Stimulated activated CD4-positive, alpha-beta T cell treated with anti-CD3 and anti-CD28 coated beads, TNF-alpha, amount 100 ng/mL, for 48 hours (primary cell): ENCODE data around the gene SCG5.

Source experiments
- DNase-seq, 3 donors: peaks; one replicate each; pipeline ENCODE4 v3.0.0-alpha.2; 2020; ENCODE audit warnings: low read depth in 3 of 3

The SCG5 gene

DNA sequence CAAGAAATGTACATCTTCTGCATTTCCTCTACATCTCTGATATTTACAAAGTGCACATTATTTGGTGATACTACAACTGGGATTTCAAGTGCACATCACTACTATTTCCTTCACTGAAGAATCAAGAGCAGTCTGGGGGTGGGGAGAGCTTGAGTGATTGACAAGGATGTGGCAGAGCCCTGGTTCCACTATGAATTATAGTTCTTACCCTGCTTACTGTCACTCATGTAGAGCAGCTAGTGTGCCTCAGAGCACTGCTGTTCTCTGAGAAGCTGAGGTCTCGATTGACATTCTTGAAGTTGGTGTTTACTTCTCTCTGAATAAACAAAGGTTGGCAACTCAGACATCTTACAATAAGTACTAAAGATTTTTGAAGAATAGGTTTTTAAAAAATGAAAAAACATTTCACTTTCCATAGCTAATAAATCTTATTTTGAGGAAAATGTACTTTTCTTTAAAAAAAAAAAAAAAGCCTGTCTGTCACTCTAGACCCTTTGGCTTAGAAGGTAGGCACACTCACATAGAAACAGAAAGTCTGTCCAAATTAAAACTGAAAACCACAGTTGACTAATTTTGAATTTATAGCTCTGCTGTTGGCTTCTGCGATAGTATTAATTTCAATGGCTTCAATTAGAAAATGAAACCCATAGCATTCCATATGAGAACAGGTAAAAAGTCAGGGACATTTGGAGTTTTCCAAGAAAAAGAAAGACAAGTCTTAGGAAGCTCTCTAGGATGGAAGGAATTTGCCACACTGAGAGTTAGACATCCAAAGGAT lies 81.8 kb downstream of the SCG5 start:
- DNase-seq: no peak

DNA sequence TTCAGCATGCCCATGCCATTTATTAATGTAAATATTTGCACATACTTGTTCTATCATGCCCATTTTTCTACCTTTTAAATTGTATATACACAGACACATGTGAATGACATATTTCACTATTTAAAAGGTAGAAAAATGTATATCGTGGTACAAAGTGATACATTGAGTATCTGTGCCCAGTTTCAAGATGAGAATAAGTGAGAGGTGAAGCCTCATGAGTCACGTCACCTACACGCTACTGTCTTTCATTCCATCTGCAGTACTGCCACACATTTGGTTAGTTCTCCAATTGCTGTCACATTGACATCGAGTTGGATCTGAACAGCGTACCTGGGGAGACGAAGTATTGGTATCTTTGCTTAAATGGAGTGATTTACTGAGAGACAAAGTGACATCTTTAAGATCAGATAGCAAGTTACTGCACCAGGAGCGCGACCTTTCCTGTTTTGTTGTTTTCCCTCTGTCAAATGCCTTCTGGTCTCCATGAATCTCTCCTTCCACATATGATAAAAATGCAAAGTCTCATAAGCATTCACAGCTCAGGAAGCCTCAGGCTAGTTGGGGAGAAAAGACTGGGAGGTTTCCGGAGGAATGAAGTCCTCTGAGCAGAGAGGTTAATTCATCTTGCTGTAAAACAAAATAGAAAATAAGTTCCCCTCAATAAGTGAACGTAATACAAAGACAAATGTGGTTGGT lies 88.3 kb downstream of the SCG5 start:
- DNase-seq: no peak

DNA sequence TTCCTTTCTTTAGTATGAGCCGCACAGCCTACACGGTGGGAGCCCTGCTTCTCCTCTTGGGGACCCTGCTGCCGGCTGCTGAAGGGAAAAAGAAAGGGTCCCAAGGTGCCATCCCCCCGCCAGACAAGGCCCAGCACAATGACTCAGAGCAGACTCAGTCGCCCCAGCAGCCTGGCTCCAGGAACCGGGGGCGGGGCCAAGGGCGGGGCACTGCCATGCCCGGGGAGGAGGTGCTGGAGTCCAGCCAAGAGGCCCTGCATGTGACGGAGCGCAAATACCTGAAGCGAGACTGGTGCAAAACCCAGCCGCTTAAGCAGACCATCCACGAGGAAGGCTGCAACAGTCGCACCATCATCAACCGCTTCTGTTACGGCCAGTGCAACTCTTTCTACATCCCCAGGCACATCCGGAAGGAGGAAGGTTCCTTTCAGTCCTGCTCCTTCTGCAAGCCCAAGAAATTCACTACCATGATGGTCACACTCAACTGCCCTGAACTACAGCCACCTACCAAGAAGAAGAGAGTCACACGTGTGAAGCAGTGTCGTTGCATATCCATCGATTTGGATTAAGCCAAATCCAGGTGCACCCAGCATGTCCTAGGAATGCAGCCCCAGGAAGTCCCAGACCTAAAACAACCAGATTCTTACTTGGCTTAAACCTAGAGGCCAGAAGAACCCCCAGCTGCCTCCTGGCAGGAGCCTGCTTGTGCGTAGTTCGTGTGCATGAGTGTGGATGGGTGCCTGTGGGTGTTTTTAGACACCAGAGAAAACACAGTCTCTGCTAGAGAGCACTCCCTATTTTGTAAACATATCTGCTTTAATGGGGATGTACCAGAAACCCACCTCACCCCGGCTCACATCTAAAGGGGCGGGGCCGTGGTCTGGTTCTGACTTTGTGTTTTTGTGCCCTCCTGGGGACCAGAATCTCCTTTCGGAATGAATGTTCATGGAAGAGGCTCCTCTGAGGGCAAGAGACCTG lies 89.5 kb downstream of the SCG5 start:
- no peak for DNase-seq

DNA sequence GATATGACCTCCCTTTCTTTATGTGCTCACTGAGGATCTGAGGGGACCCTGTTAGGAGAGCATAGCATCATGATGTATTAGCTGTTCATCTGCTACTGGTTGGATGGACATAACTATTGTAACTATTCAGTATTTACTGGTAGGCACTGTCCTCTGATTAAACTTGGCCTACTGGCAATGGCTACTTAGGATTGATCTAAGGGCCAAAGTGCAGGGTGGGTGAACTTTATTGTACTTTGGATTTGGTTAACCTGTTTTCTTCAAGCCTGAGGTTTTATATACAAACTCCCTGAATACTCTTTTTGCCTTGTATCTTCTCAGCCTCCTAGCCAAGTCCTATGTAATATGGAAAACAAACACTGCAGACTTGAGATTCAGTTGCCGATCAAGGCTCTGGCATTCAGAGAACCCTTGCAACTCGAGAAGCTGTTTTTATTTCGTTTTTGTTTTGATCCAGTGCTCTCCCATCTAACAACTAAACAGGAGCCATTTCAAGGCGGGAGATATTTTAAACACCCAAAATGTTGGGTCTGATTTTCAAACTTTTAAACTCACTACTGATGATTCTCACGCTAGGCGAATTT lies 91.2 kb downstream of the SCG5 start:
- DNase-seq: no peak

DNA sequence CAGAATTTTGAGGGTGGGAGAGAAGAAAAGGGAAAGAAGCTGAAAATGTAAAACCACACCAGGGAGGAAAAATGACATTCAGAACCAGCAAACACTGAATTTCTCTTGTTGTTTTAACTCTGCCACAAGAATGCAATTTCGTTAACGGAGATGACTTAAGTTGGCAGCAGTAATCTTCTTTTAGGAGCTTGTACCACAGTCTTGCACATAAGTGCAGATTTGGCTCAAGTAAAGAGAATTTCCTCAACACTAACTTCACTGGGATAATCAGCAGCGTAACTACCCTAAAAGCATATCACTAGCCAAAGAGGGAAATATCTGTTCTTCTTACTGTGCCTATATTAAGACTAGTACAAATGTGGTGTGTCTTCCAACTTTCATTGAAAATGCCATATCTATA lies 91.8 kb downstream of the SCG5 start:
- no peak for DNase-seq

DNA sequence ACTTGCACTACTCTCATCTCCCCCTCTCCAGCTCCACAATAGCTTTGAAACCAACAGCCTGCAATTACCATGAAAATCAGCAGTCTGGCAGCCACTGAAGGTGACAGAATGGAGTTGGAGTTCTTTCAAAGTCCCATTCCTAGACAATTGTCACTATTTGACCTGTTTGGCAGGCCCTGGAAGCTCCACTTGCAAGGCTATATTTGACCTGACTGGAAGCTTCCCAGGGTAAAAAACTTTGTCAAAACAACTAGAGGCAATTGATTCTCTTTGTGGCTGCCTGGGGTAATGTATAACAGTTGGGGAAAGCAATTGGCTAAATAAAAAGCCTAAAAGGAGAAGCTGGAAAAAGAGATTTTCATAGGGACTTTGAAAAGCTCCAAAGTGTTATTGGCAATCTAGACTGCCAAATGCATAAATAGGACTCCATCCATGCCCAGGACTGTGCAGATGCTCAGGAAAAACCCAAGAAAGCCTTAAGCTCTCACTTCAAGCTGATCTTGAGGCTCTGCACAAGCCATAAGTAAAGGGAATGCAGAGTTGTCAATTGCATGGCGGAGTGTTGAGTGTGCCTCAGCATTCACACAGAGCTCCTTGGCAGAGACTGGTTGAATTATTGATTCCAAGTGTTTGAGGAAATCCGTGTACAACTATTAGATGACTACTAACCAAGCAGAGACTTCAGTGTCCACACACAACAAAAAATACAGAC lies 94.6 kb downstream of the SCG5 start:
- DNase-seq: no peak

DNA sequence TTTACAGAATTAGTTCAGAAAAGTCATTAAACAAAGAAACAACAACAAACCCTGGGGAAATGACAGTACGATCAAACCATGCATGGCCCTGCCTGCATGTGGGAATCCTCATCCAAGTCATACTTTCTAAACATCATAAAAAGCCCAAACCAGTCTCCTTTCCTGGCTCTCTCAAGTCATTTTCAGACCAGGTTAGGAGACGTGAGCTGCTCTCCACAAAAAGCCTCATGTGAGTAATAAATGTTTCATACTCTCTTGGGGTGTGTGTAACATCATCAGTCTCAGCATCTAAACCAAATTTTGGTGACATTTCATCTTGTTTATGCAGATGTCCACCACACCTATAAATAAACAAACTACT lies 95.2 kb downstream of the SCG5 start:
- no peak for DNase-seq

DNA sequence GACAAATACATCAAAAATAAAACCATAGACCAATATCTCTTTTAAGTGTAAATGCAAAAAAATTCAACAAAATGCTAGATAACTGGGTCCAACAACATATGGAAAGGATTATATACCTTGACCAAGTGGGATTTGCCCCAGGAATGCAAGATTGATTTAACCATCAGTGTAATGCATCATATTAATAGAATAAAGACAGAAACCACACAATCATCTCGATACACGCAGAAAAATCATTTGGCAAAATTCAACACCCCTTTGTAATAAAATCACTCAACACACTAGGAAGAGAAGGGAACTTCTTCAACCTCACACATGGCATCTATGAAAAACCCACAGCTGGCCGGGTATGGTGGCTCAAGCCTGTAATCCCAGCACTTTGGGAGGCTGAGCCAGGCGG lies 95.8 kb downstream of the SCG5 start:
- no peak for DNase-seq

DNA sequence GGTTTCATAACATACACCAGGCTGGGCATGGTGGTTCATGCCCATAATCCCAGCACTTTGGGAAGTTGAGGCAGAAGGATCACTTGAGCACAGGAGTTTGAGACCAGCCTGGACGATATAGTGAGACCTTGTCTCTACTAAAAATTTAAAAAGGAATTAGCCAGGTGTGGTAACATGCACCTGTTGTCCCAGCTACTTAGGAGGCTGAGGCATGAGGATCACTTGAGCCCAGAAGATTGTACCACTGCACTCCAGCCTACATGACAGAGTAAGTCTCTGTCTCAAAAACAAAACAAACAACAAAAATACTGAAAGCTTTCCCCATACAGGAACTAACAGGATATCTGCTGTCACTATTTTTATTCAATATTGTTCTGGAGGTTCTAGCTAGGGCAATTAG lies 97.2 kb downstream of the SCG5 start:
- no peak for DNase-seq

DNA sequence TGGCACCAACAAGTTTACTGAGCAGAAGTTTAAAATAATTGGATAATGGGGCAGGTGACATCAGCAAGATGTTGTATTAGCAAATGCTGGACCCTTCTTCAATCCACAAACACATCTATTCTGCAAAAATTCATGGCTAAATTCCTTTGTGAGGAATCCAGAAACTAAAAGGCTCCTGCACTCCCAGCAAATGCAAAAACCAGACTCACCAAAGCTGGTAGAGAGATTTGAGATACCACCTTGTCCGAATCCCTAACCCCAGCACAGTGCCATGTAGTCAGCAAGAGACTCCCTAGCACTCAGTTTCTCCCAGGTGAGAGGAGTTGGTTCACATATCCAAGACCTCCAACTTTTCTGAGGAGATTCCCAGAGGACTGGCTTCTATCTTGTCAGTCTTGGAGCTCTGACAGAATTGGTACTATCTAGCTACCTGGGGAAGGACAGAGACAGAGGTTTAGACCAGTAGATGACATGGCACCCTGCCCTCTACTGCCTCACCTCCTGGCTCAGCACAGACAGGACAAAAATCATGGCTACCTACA lies 98.1 kb downstream of the SCG5 start:
- DNase-seq: no peak

DNA sequence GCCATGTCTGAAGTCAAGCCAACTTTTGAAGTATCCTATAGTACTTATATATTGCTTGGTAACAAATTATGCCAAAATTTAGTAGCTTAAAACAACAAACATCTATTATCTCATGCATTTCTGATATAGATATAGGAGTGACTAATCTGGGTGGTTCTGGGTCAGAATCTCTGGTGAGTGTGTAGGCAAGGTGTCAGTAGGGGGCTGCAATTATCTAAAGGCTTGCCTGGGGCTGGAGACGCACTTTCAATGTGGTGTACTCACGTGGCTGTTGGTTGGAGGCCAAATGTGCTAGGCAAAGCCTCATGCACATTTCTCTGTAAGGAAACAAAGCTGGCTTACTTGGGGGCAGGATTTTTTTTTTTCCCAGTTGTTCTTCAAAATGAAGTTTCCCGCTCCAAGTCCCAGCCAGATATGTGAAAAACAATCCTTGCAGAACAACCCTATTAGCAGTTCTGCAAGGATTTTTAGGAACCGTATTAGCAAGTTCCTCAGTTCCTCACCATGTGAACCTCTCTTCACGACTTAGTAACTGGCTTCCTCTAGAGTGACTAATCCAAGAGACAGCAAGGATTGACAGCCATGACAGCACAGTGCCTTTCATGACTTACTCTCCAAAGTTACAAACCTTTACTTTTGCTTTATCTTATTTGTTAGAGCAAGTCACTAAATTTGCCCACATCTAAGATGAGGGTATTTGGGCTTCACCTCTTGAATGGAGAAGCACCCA lies 102.1 kb downstream of the SCG5 start:
- no peak for DNase-seq

DNA sequence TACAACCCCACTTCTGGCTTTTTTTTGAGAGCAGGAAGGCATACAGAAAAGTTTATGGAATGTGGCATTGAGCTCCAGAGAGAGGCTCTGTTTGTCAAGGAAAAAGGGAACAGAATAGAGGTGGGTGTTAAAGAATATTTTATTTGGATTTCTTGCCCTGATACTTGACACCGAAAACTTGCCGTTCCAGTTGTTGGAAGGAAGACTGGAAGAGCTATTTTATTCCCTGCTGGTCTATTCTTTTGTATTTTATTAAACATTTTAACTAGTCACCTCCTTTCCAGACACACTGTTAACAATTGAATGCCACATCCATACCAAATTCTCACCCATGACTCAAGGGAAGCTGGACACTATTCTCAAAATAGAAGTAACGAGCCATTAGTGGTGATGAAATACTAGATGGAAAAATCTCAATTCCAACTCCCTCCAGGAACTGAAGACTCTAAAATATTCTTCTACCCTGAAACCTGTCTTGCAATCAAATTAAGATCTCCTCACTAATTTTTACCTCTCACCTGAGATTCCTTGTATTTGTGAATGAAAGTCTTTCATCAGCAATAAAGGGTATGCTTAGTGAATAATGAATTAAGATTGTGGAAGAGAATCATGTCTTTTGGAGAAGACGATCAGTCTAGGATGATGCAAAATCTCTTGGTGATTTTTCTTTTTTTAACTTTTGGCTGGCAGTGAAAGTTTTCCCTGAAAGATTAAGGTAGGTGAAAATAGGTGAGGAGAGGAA lies 104.8 kb downstream of the SCG5 start:
- DNase-seq: no peak
